ENCODE data around the gene ARID1A. TPM values are rescaled to one million over a fixed set of nuclear protein-coding genes. Genes with fewer than 3 reads are reported as not detected.
"Not testable (repeated sequence)": the region's sequence is repeated elsewhere in the genome, so short reads cannot be mapped to it uniquely, and the experiment has no call there.

Gene ARID1A
- total and polyA plus RNA-seq, 7 donors = 7.2 to 47.1 (median 22.7) TPM

DNA sequence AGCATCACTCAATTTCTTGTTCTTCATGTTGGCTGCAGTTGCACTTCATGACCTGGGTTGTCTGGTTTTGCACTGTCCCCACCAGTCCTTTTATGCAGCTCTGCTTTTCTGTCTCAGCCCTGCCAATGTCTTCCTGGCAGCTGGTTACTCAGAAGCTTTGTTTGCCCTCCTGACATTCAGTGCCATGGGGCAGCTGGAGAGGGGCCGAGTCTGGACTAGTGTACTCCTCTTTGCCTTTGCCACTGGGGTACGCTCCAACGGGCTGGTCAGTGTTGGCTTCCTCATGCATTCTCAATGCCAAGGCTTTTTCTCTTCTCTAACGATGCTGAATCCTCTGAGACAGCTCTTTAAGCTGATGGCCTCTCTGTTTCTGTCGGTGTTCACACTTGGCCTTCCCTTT lies 98.6 kb downstream of the ARID1A start:
- Histone ChIP-seq H3K9me3 (no peaks in the 10 kb centered on the region), H3K4me1 (peaks cover 0 to 17% (median 10%) of the 10 kb centered on the region in 4 donors), H3K4me3 (no peak overlapping the region), H3K27ac (no peak overlapping the region), H3K36me3 (peaks cover 6 to 31% (median 14%) of the 10 kb centered on the region in 4 donors), H3K27me3 (no peaks in the 10 kb centered on the region)
- TF ChIP-seq CTCF (IDR thresholded peaks at IDR 0.05) (no peak), EP300 (IDR thresholded peaks at IDR 0.05) (no peak), POLR2A (IDR thresholded peaks at IDR 0.05) (no peak), POLR2AphosphoS5 (IDR thresholded peaks at IDR 0.05) (no peak)
- intact Hi-C loops (cut with DNase I) = no loop called here
- no peak for DNase-seq
- WGBS, 2 donors = 90% methylated on average over 5 of the region's 5 CpGs

- Histone ChIP-seq H3K27ac (no peak overlapping the region), H3K27me3 (no peaks in the 10 kb centered on the region), H3K9me3 (no peaks in the 10 kb centered on the region), H3K36me3 (peaks cover 6 to 31% (median 14%) of the 10 kb centered on the region in 4 donors), H3K4me1 (peaks cover 0 to 28% (median 23%) of the 10 kb centered on the region in 4 donors), H3K4me3 (no peak overlapping the region)
- WGBS, 2 donors = 89 to 94% methylated on average over 2 of the region's 2 CpGs
- intact Hi-C loops (cut with DNase I) = no loop called here
- no peak for DNase-seq
- TF ChIP-seq POLR2A (IDR thresholded peaks at IDR 0.05) = no peak
- no peak for TF ChIP-seq EP300 (IDR thresholded peaks at IDR 0.05)
- TF ChIP-seq POLR2AphosphoS5 (IDR thresholded peaks at IDR 0.05) = no peak
- TF ChIP-seq CTCF (IDR thresholded peaks at IDR 0.05) = no peak
Measured at GRCh38 chr1:26797627-26798026, 101.8 kb downstream of the ARID1A start.

DNA sequence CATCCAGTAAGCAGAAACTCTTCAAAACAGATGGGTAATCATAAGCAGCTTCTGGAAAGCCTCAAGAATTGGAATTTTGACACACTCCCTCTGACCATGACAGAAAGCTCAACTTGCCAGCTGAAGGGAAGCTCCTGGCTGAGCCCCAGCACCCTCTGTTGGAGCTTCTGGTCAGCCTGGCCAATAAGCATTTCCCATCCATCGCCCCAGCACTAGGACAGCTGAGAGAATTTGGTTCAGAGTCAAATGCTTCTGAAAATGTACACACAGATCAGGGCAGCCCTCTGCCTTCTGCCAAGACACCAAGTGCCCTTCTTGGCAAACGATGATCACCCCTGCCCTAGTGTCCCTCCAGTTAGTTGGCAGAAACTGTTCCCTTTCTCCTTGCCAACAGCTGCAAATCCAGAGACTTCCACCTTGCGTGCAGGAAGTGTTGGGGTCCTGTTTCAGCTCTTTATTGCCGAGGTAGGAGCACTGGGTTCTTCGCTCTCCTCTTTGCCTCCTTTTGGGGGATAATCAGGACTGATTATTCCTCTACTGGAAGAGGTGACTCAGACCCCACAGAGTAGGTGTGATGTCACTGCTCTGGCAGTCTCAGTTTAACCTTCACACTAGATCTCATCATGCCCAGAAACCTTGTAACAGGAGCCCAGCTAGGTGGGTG lies 103.8 kb downstream of the ARID1A start:
- Histone ChIP-seq H3K27me3 (no peaks in the 10 kb centered on the region), H3K4me1 (peaks cover 0 to 28% (median 23%) of the 10 kb centered on the region in 4 donors), H3K4me3 (peak overlapping the region in 1 of 4 donors; percentile 5), H3K27ac (peak overlapping the region; percentile 69 to 82 (median 78)), H3K36me3 (peaks cover 0 to 11% (median 6%) of the 10 kb centered on the region in 4 donors), H3K9me3 (no peaks in the 10 kb centered on the region)
- intact Hi-C loops (cut with DNase I) = no loop called here
- peak; percentile 10 to 81 (median 64) for TF ChIP-seq POLR2AphosphoS5 (IDR thresholded peaks at IDR 0.05)
- peak in 1 of 4 donors; percentile 8 for TF ChIP-seq EP300 (IDR thresholded peaks at IDR 0.05)
- TF ChIP-seq POLR2A (IDR thresholded peaks at IDR 0.05) = no peak
- TF ChIP-seq CTCF (IDR thresholded peaks at IDR 0.05) = no peak
- DNase-seq = peak; percentile 94
- 12 to 49% methylated on average over 5 of the region's 5 CpGs for WGBS, 2 donors

DNA sequence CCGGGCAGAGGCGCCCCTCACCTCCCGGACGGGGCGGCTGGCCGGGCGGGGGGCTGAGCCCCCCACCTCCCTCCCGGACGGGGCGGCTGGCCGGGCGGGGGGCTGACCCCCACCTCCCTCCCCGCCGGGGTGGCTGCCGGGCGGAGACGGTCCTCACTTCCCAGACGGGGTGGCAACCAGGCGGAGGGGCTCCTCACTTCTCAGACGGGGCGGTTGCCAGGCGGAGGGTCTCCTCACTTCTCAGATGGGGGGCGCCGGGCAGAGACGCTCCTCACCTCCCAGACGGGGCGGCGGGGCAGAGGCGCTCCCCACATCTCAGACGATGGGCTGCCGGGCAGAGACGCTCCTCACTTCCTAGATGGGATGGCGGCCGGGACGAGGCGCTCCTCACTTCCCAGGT lies 108.1 kb downstream of the ARID1A start:
- peaks cover 0 to 23% (median 19%) of the 10 kb centered on the region in 4 donors for H3K4me1 ChIP-seq
- H3K27me3 ChIP-seq; H3K4me3 ChIP-seq; DNase-seq; H3K9me3 ChIP-seq; intact Hi-C loops (cut with DNase I); H3K36me3 ChIP-seq; H3K27ac ChIP-seq: not testable (repeated sequence)
- 96 to 98% methylated on average over 30 to 32 of the region's 36 CpGs for WGBS, 2 donors

DNA sequence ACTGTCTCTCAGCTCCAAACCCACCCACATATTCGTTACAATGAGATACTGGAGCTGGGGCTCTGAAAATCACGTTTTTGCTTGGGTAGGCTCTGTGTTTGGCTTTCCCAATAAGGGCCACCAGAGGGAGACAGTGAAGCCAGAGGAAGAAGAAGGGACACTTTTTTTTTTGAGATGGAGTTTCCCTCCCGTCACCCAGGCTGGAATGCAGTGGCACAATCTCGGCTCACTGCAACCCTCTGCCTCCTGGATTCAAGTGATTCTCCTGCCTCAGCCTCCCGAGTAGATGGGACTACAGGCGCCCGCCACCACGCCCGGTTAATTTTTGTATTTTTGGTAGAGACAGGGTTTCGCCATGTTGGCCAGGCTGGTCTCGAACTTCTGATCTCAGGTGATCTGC lies 114.3 kb downstream of the ARID1A start:
- not testable (repeated sequence) for H3K9me3 ChIP-seq, H3K27me3 ChIP-seq, H3K4me1 ChIP-seq, H3K36me3 ChIP-seq, H3K27ac ChIP-seq, H3K4me3 ChIP-seq
- DNase-seq = peak; percentile 73
- peak; percentile 42 to 72 (median 64) for TF ChIP-seq CTCF (IDR thresholded peaks at IDR 0.05)
- intact Hi-C loops (cut with DNase I) = loop anchor here (2.0 kb wide), 1 partner anchor 67 kb away; no protein-coding TSS in a partner anchor
- WGBS, 2 donors = 53 to 59% methylated on average over 11 of the region's 11 CpGs

Measured in sigmoid colon (tissue), 7 donors.